Skeletal muscle satellite cell (primary cell): Measurements from ENCODE around the gene NAV3.

Experiments
- H3K27me3 ChIP-seq: 2 replicates; pipeline ENCODE4 v1.7.0; 2013; ENCODE audit warnings: low read length; ENCODE audit not compliant: control insufficient read depth, insufficient read depth
- H3K36me3 ChIP-seq: 2 replicates; pipeline ENCODE4 v1.7.0; 2013; ENCODE audit warnings: mild to moderate bottlenecking, control low read depth, low read length; ENCODE audit not compliant: insufficient read depth
- H3K4me1 ChIP-seq: 2 replicates; pipeline ENCODE4 v1.7.0; 2013; ENCODE audit warnings: low read length; ENCODE audit not compliant: control insufficient read depth, insufficient read depth
- H3K4me2 ChIP-seq: 2 replicates; pipeline ENCODE4 v1.7.0; 2013; ENCODE audit warnings: mild to moderate bottlenecking, low read length
- H3K4me3 ChIP-seq: 2 replicates; pipeline ENCODE4 v1.7.0; 2013; ENCODE audit warnings: low read length
- H3K9ac ChIP-seq: 2 replicates; pipeline ENCODE4 v1.7.0; 2013; ENCODE audit warnings: mild to moderate bottlenecking, low read depth, low read length, moderate library complexity
- H3K9me3 ChIP-seq: replicated peaks from 2 replicates; pipeline ENCODE4 v1.7.0; 2013; ENCODE audit warnings: mild to moderate bottlenecking, control low read depth, low read length

NAV3 gene

DNA sequence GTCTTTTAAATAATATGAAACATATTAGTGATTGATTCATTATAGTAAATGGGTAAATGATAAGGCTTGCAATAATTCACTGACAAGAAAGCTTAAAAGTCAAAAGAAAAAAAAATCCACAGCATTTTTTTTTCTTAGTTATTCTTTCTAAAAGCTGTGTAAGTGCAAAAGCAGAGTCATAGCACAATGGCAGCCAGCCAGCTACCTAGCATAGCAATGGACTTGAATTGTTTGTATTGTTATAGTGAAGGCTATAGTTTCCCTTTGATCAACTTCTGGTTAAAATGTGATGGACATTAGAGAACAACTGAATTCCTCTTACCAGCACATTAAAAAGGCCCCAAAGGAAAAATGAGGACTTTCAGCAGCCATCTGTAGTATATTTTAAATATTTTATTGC lies 232.1 kb downstream of the NAV3 start:
- no peak overlapping the region for H3K4me3 ChIP-seq
- no peak overlapping the region for H3K4me2 ChIP-seq
- H3K36me3 ChIP-seq, result peaks cover 22% of the 10 kb centered on the region
- no peaks in the 10 kb centered on the region for H3K9me3 ChIP-seq
- no peak overlapping the region for H3K9ac ChIP-seq
- H3K27me3 ChIP-seq, result no peaks in the 10 kb centered on the region
- peaks cover 23% of the 10 kb centered on the region for H3K4me1 ChIP-seq

DNA sequence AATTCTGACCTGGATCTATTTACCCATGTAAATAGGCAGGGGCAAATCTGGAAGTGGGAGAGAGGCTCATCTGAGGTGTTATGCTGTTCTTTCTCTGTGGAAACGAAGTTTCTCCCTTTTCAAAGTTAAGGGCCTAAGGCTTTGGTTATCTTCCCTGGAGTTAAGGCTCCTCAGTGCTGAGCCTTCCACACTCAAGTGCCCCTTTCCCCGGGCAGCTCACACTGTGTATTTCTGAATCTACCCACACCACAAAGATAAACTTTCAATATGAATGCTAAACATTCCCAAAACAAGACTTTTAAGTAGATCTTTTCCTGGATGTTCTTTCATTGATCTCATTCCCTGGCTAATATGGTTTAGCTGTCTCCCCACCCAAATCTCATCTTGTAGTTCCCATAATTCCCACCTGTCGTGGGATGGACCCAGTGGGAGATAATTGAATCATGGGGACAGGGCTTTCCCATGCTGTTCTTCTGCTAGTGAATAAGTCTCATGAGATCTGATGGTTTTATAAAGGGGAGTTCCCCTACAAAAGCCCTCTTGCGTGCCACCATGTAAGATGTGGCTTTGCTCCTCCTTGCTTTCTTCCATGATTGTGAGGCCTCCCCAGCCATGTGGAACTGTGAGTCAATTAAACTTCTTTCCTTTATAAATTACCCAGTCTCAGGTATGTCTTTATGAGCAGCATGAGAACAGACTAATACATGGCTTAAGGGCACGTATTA lies 251.1 kb downstream of the NAV3 start:
- Histone ChIP-seq H3K36me3 (no peaks in the 10 kb centered on the region), H3K4me3 (no peak overlapping the region), H3K9me3 (no peaks in the 10 kb centered on the region), H3K27me3 (no peaks in the 10 kb centered on the region), H3K4me1 (peaks cover 16% of the 10 kb centered on the region), H3K4me2 (no peak overlapping the region), H3K9ac (no peak overlapping the region)

DNA sequence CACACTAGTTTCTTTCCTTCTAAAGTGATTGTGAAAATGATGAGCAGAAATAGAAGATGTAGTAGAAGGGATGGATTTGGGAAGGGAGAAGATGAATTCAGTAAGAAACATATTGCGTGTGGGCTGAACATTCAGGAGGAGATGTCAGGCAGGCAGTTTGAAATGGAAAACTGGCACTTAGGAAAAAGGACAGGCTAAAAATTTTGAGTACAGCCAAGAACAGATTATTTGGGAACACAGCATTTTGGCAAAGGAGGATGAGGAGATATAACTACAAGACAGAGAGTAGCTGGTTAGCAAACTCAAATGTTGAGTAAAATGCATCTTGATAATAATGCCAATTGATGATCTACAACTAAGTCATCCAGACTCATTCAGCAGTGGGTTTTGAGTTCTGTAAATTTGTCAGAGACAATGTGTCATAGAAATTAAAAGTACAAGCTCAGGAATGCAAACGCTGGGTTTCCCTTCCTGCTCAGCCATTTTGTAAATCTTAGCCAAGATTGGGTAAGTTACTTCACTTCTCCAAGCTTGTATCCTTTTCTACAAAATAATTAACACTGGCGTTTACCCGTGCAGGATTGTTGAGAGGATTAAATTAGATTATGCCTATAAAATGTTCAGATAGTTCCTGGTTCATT lies 255.0 kb downstream of the NAV3 start:
- H3K4me2 ChIP-seq, result peak overlapping the region; percentile 36
- no peaks in the 10 kb centered on the region for H3K27me3 ChIP-seq
- peaks cover 3% of the 10 kb centered on the region for H3K36me3 ChIP-seq
- peaks cover 32% of the 10 kb centered on the region for H3K4me1 ChIP-seq
- H3K9me3 ChIP-seq, result no peaks in the 10 kb centered on the region
- H3K4me3 ChIP-seq, result no peak overlapping the region
- no peak overlapping the region for H3K9ac ChIP-seq

DNA sequence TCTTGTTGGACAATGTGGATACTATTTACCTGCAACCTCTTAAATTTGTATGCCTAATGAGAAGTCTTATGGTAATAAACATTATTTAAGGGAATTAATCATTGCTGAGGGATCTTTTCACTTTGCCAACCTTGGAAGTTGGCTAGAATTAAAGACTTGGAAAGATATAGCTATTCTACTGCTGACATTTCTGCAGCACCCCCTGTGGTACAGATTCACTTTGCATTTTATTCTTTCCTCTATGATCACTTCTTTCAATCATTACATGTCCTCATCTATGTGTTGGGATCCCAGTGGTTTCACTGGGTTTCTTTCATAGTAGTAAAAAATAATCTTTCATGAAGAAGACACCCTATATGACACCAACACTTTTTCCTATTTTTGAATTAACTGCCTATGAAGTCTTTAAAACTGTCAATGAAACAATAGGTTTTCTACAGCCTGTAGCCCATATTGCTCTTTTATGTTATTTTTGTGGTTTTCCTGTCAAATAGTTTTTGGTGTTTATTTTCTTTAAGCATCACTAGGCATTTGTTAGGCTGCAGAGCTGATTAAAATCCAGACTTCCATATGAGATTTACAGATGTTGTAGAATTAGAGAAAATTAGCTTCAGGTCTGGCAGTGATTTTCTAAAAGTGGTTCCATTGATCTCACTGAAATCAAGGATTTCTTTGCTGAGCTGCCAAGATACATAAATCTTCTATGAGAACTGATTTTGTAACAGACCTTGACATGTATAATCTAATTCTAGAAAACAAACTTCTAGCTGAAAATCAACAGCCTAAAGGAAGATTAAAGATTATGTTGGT lies 256.1 kb downstream of the NAV3 start:
- Histone ChIP-seq H3K36me3 (peaks cover 3% of the 10 kb centered on the region), H3K4me3 (no peak overlapping the region), H3K27me3 (no peaks in the 10 kb centered on the region), H3K4me2 (peak overlapping the region; percentile 10), H3K4me1 (peaks cover 32% of the 10 kb centered on the region), H3K9me3 (no peaks in the 10 kb centered on the region), H3K9ac (no peak overlapping the region)

DNA sequence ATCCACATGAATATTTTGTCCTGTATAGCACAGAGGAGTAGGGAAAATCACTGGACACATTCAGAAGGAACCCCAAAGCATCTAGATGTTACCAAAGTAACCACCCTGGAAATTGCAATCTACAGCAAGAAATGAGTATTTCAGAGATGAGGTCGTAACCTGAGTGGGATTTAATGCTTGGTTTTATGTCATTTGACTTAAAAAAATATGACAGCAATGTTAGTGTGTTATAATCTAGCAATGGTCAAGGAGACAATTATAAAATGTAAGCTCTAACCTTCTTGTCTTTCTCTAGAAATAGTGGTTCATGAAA lies 256.6 kb downstream of the NAV3 start:
- Histone ChIP-seq H3K27me3 (no peaks in the 10 kb centered on the region), H3K4me2 (peak overlapping the region; percentile 10), H3K36me3 (peaks cover 3% of the 10 kb centered on the region), H3K4me3 (no peak overlapping the region), H3K9ac (no peak overlapping the region), H3K9me3 (no peaks in the 10 kb centered on the region), H3K4me1 (peaks cover 32% of the 10 kb centered on the region)

DNA sequence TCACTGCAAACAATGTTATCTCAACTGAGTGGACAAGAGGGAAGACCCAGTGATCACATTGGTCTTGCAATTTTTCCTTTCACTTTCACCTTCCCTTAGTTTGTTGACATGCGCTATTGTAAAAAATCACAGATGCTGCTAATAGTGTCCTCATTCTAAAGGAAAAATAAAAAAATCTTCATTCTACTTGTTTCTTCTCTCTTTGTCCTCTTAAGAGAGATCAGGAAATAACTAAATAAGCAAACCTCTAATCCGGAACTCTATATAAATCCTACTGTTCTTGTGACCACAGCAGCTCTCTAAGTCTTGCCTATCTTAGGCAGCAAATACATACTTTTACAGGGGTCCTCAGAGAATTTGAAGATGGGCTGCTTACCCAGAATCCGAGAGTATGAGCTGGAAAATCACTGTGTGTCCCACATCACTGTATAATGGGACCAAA lies 257.7 kb downstream of the NAV3 start:
- peak overlapping the region; percentile 69 for H3K4me2 ChIP-seq
- H3K27me3 ChIP-seq, result no peaks in the 10 kb centered on the region
- peaks cover 3% of the 10 kb centered on the region for H3K36me3 ChIP-seq
- H3K9ac ChIP-seq, result peak overlapping the region; percentile 26
- H3K4me3 ChIP-seq, result peak overlapping the region; percentile 54
- H3K4me1 ChIP-seq, result peaks cover 32% of the 10 kb centered on the region
- H3K9me3 ChIP-seq, result no peaks in the 10 kb centered on the region

DNA sequence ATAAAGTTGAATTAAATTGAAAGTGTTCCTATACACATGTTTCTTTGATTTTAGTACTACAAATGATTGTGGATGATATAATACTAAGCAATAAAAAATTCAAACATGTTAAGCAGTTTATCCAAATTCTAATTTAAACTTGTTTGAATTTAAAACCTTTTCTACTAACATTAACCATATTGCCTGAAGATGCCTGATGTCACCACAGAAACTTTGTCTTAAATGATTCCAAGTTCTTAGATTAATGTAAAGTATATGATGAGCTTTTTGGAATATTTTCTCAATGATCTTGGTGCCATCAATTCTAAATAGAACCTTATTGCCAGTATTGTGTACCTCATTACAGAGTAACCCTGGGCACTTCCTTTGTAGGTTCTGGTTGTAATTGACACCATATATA lies 259.6 kb downstream of the NAV3 start:
- Histone ChIP-seq H3K4me3 (no peak overlapping the region), H3K9me3 (no peaks in the 10 kb centered on the region), H3K36me3 (peaks cover 3% of the 10 kb centered on the region), H3K4me1 (peaks cover 29% of the 10 kb centered on the region), H3K27me3 (no peaks in the 10 kb centered on the region), H3K4me2 (no peak overlapping the region), H3K9ac (no peak overlapping the region)

DNA sequence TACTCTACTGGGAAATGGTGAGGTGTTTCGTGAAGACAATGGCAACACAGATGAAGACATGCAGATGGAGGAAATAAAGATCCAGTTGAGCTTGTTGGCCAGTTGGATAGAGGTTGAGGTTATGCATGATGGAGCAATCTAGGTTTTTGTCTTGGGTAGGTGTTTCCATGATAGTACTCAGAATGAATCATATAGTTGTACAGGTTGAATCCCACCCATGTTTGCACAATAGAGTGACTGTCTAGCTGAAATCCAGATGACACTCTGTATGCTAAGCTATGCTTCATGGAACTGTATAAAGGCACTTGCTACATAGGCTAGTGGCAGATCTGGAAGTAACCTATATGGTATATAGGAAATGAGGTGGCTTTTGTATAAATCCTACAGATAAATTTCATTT lies 264.9 kb downstream of the NAV3 start:
- Histone ChIP-seq H3K4me1 (peaks cover 9% of the 10 kb centered on the region), H3K9ac (no peak overlapping the region), H3K4me2 (no peak overlapping the region), H3K4me3 (no peak overlapping the region), H3K9me3 (no peaks in the 10 kb centered on the region), H3K36me3 (no peaks in the 10 kb centered on the region), H3K27me3 (no peaks in the 10 kb centered on the region)

DNA sequence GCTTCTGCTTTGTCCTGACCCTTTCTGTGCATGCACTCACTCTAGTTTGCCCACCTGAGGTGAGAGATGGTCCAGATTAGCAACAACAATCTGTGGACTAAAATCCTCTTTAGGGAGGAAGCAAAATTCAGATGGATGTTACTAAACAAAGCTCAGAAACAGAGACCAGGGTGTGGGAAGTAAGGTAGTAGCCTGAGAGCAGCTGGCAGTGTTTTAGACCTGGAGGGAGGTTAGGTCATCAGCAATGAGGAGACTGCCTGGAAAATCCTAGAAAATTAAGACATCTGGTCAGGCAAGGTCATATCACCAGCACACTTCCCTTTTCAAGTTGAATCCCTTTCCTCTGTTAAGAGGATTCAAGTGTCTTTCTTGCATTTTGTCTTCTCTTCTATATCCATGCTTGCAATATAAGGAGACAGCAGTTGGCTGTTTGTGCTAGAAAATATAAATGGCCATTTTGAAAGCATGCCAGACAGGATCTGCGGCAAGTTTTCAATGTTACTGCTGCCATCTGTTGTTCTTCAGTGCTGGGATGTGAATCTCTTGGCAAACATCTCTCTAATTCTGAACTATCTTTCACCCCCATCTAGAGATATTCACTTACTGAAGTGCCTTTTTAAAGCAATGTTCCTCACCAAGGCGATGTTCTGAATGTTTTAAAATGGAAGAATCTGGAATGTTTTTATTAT lies 266.4 kb downstream of the NAV3 start:
- Histone ChIP-seq H3K27me3 (no peaks in the 10 kb centered on the region), H3K4me1 (peaks cover 9% of the 10 kb centered on the region), H3K36me3 (no peaks in the 10 kb centered on the region), H3K4me2 (peak overlapping the region; percentile 38), H3K4me3 (no peak overlapping the region), H3K9me3 (no peaks in the 10 kb centered on the region), H3K9ac (no peak overlapping the region)

DNA sequence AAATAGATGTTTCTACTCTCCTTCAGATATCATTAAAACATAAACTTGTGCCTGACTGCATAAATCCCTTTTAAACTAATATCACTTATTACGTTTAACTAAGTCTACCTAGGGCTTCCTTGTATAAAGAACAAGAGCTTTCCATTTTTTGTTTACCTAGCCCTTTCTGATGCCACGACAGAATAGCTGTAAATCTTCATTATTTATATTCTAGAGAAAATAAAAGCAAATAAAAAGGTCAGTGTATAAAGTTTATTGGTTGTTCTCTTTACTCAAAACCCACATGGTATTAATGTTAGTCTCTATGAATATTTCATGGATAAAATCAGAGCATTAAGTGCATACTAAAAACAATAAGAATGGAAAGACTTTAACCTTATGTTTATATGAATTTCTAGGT lies 269.1 kb downstream of the NAV3 start:
- H3K9me3 ChIP-seq, result no peaks in the 10 kb centered on the region
- H3K9ac ChIP-seq, result no peak overlapping the region
- H3K4me2 ChIP-seq, result no peak overlapping the region
- H3K36me3 ChIP-seq, result no peaks in the 10 kb centered on the region
- no peak overlapping the region for H3K4me3 ChIP-seq
- H3K27me3 ChIP-seq, result no peaks in the 10 kb centered on the region
- H3K4me1 ChIP-seq, result peaks cover 9% of the 10 kb centered on the region

DNA sequence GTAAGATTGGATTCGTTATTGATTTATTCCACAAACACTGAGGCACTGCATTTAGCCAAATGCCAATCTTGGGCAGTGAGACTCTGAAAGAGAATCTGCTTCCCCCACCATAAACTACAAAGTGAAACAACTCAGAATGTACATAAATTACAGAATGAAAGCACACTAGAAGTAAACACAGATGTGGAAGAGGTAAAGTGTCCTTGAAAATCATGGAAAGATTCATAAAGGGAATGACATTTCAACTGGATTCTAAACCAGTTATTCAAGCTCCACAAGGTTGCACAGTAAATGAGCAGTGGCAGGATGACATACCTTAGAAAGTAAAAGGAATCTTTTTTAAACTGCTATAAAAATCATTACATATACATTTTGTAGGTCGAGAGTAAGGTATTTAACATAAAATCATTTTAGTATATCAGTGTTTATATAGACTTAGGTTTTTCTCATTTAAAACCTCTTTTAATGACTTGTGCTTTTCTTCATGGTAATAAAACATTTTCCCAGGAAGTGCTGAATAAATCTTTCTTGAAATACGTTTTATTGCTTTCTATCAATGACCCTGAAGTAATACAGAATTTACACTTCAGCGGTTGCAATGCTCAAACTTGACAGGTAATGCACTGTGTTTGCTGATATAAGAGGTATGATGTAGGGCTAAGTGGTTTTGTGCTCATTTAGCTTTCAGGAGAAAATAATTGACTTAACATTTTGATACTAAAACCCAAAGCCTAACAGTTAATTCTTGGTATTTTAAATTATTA lies 270.6 kb downstream of the NAV3 start:
- no peaks in the 10 kb centered on the region for H3K27me3 ChIP-seq
- H3K36me3 ChIP-seq, result peaks cover under 1% of the 10 kb centered on the region
- H3K4me3 ChIP-seq, result no peak overlapping the region
- peaks cover 9% of the 10 kb centered on the region for H3K4me1 ChIP-seq
- no peak overlapping the region for H3K9ac ChIP-seq
- H3K4me2 ChIP-seq, result no peak overlapping the region
- H3K9me3 ChIP-seq, result no peaks in the 10 kb centered on the region
